ENCODE results near the gene NFKB1. TPM values are rescaled to one million over a fixed set of nuclear protein-coding genes. Genes with fewer than 3 reads are reported as not detected.
"Not testable (repeated sequence)": the region's sequence is repeated elsewhere in the genome, so short reads cannot be mapped to it uniquely, and the experiment has no call there.

Gene NFKB1
- total and polyA plus RNA-seq, 8 donors = 7.0 to 33.5 (median 15.4) TPM

DNA sequence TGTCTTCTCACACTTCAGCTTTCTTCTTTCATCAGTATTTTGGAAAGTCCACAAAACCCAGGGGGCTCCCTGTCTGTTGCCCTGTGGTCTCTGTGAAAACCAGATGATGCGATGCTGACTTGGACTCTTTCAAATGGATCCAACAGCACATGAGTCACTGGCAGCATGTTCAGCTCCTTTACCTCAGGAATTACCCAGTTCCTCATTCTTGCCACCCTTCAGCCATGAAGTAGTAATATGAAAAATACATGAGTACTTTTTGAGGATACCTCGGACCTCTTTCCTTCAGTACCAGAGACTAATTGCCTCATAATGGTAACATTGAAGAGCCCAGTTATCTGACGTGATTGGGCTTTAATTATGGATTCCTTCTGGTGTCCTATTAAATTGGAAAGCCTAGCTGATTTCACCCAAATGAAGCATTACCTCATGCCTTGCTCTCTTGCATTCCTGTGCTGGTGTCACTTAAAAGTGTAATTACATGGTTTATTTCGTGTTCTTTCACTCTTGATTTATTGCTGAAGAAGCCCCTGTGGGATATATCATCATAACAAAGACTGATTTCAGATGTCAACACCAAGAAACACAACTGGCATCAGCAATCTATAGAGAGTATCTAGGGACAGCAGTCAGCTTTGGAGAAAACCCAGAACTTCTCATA lies 63.4 kb downstream of the NFKB1 start:
- ATAC-seq (peak in 1 of 4 donors; percentile 33), DNase-seq (no peak), FAIRE-seq (no peak)
- Histone ChIP-seq H3K27me3 (no peaks in the 10 kb centered on the region), H3K36me3 (no peaks in the 10 kb centered on the region), H3K4me3 (no peak overlapping the region), H3K9me3 (no peaks in the 10 kb centered on the region), H3K27ac (no peak overlapping the region), H3K4me1 (peaks cover 0 to 37% (median 24%) of the 10 kb centered on the region in 3 donors)
- intact Hi-C loops (cut with DNase I) = no loop called here
- TF ChIP-seq, protein P1, sequence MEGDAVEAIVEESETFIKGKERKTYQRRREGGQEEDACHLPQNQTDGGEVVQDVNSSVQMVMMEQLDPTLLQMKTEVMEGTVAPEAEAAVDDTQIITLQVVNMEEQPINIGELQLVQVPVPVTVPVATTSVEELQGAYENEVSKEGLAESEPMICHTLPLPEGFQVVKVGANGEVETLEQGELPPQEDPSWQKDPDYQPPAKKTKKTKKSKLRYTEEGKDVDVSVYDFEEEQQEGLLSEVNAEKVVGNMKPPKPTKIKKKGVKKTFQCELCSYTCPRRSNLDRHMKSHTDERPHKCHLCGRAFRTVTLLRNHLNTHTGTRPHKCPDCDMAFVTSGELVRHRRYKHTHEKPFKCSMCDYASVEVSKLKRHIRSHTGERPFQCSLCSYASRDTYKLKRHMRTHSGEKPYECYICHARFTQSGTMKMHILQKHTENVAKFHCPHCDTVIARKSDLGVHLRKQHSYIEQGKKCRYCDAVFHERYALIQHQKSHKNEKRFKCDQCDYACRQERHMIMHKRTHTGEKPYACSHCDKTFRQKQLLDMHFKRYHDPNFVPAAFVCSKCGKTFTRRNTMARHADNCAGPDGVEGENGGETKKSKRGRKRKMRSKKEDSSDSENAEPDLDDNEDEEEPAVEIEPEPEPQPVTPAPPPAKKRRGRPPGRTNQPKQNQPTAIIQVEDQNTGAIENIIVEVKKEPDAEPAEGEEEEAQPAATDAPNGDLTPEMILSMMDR (IDR thresholded peaks at IDR 0.05) = no peak
- WGBS, 2 donors = 91 to 92% methylated on average over 4 of the region's 4 CpGs

DNA sequence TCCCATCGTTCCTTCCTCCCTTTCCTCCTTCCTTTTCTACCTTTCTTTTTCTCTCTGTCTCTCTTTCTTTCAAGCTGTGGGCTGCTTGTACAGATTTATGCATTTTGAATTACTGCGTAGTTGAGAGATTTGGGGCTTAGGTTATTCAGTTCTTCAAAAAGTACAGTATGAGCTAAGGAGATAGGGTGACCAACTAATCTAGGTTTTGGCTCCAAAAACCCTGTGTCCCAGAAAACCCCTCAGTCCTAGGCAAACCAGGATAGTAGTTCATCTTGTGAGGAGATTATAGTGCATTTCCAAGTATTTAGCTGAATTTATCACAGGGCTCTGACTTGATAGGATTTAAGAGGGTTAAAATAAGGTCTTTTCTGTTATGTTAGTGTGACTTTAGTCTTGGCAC lies 64.5 kb downstream of the NFKB1 start:
- Histone ChIP-seq H3K36me3 (no peaks in the 10 kb centered on the region), H3K27me3 (no peaks in the 10 kb centered on the region), H3K9me3 (no peaks in the 10 kb centered on the region), H3K4me3 (no peak overlapping the region), H3K27ac (no peak overlapping the region), H3K4me1 (peaks cover 0 to 28% (median 19%) of the 10 kb centered on the region in 3 donors)
- WGBS, 2 donors = 92 to 93% methylated on average over 2 of the region's 2 CpGs
- FAIRE-seq = no peak
- no peak for DNase-seq
- ATAC-seq = no peak
- intact Hi-C loops (cut with DNase I) = no loop called here
- TF ChIP-seq, protein P1 (IDR thresholded peaks at IDR 0.05) = no peak

GRCh38 chr4:102566426-102566825 lies 65.3 kb downstream of the NFKB1 start:
- intact Hi-C loops (cut with DNase I) = no loop called here
- Histone ChIP-seq H3K9me3 (no peaks in the 10 kb centered on the region), H3K36me3 (no peaks in the 10 kb centered on the region), H3K27ac (no peak overlapping the region), H3K4me1 (peaks cover 0 to 23% (median 19%) of the 10 kb centered on the region in 3 donors), H3K4me3 (no peak overlapping the region), H3K27me3 (no peaks in the 10 kb centered on the region)
- DNase-seq (no peak), FAIRE-seq (no peak), ATAC-seq (no peak)
- TF ChIP-seq, protein P1 (IDR thresholded peaks at IDR 0.05) = no peak

- intact Hi-C loops (cut with DNase I) = no loop called here
- no peaks in the 10 kb centered on the region for H3K9me3 ChIP-seq
- no peaks in the 10 kb centered on the region for H3K36me3 ChIP-seq
- DNase-seq (no peak), FAIRE-seq (no peak), ATAC-seq (no peak)
- TF ChIP-seq, protein P1 (IDR thresholded peaks at IDR 0.05) = no peak
- 14 to 16% methylated on average over 1 of the region's 1 CpG for WGBS, 2 donors
- H3K4me1 ChIP-seq = peaks cover 0 to 23% (median 19%) of the 10 kb centered on the region in 3 donors
- H3K4me3 ChIP-seq = no peak overlapping the region
- H3K27me3 ChIP-seq = no peaks in the 10 kb centered on the region
- H3K27ac ChIP-seq = no peak overlapping the region
Observed at GRCh38 chr4:102567427-102567826, 66.3 kb downstream of the NFKB1 start.

GRCh38 chr4:102569200-102569599 lies 68.0 kb downstream of the NFKB1 start:
- peak; percentile 56 for FAIRE-seq
- Histone ChIP-seq H3K36me3 (no peaks in the 10 kb centered on the region), H3K9me3 (no peaks in the 10 kb centered on the region), H3K27ac (peak overlapping the region in 1 of 4 donors; percentile 22), H3K4me3 (no peak overlapping the region), H3K4me1 (peaks cover 0 to 23% (median 19%) of the 10 kb centered on the region in 3 donors), H3K27me3 (no peaks in the 10 kb centered on the region)
- ATAC-seq = peak; percentile 55 to 81 (median 76)
- DNase-seq = no peak
- intact Hi-C loops (cut with DNase I) = no loop called here
- TF ChIP-seq, protein P1 (IDR thresholded peaks at IDR 0.05) = no peak
- 54 to 65% methylated on average over 2 of the region's 2 CpGs for WGBS, 2 donors

GRCh38 chr4:102570211-102570610 lies 69.1 kb downstream of the NFKB1 start:
- H3K4me1 ChIP-seq = peaks cover 0 to 23% (median 19%) of the 10 kb centered on the region in 3 donors
- H3K27ac ChIP-seq; H3K27me3 ChIP-seq; H3K36me3 ChIP-seq; intact Hi-C loops (cut with DNase I); H3K9me3 ChIP-seq; H3K4me3 ChIP-seq; FAIRE-seq; ATAC-seq; DNase-seq: not testable (repeated sequence)
- WGBS, 2 donors = 97 to 98% methylated on average over 1 of the region's 1 CpG
